HCT116 (cell line): ENCODE measurements around the gene DOCK2. TPM values are rescaled to one million over a fixed set of nuclear protein-coding genes. Genes with fewer than 3 reads are reported as not detected.

Experiments used
- ATAC-seq: fragments of 200-7000 bp; cut with Tn5 transposase; 2 replicates; pipeline ENCODE4 v1.9.1; 2020; ENCODE audit warnings: mild to moderate bottlenecking, moderate library complexity
- BruUV-seq: library from RNA; stranded (reverse); fragments of 400-500 nt; replicated peaks from 2 replicates; lab custom pipeline; 2021; lab: Mats Ljungman, UMichigan
- CTCF ChIA-PET: fragments of 300-600 bp; sonication (Branson Sonifier 250); formaldehyde crosslinking; loops from one replicate; lab custom pipeline; 2021; ENCODE audit warnings: antibody characterized with exemption; lab: Charles Lee
- POLR2A ChIA-PET: fragments of 300-600, 350-600 bp; sonication (Branson Sonifier 250); formaldehyde crosslinking; loops from one replicate; lab custom pipeline; 2021; ENCODE audit warnings: antibody characterized with exemption; lab: Charles Lee
- RAD21 ChIA-PET, 2 experiments: fragments of 300-600 bp; sonication (Branson Sonifier 250); formaldehyde crosslinking; loops; one replicate each; lab custom pipeline; 2023; ENCODE audit warnings: low total read pairs in 2 of 2; ENCODE audit not compliant: uncharacterized antibody in 2 of 2, unreplicated experiment in 2 of 2, low non-redundant PET in 1 of 2; lab: Charles Lee
- DNase-seq: peaks from one replicate; pipeline ENCODE4 v3.0.0-alpha.2; 2010; ENCODE audit warnings: low read depth, low spot score
- H2AFZ ChIP-seq: fragments of 200-600 bp; shearing (Covaris generic), sonication (generic); 2 replicates; pipeline ENCODE4 v1.6.1; 2017; ENCODE audit warnings: low read depth, mixed run types, mixed read lengths, antibody characterized with exemption, low read length; ENCODE audit not compliant: poor library complexity, severe bottlenecking
- H3K27ac ChIP-seq: 2 replicates; pipeline ENCODE4 v1.5.1; 2012; ENCODE audit warnings: low read depth, low read length
- H3K27me3 ChIP-seq: fragments of 200-600 bp; sonication (generic); 2 replicates; pipeline ENCODE4 v1.6.1; 2016; ENCODE audit warnings: mixed run types, low read length, mixed read lengths; ENCODE audit not compliant: insufficient read depth
- H3K36me3 ChIP-seq, 2 experiments: fragments of 200-500 bp in 1 of 2; fragments of 200-600 bp in 1 of 2; sonication (Bioruptor generic) in 1 of 2; sonication (generic) in 1 of 2; 2 replicates each; pipeline versions ENCODE4 v1.5.1 to v1.6.1; 2014 to 2016; ENCODE audit warnings: low read length in 2 of 2, inconsistent platforms in 1 of 2, mixed read lengths in 1 of 2, mixed run types in 1 of 2; ENCODE audit not compliant: insufficient read depth in 2 of 2, control insufficient read depth in 1 of 2
- H3K4me1 ChIP-seq, 2 experiments: fragments of 200-600 bp in 1 of 2; sonication (generic) in 1 of 2; 2 replicates each; pipeline versions ENCODE4 v1.5.1 to v1.6.1; 2012 to 2017; ENCODE audit warnings: low read length in 2 of 2, inconsistent platforms in 1 of 2, mild to moderate bottlenecking in 1 of 2, mixed read lengths in 1 of 2, mixed run types in 1 of 2, moderate library complexity in 1 of 2; ENCODE audit not compliant: insufficient read depth in 2 of 2, control insufficient read depth in 1 of 2
- H3K4me2 ChIP-seq: fragments of 200-600 bp; sonication (generic); 2 replicates; pipeline ENCODE4 v1.6.1; 2017; ENCODE audit warnings: mixed run types, low read length, mixed read lengths
- H3K4me3 ChIP-seq, 2 experiments: fragments of 200-600 bp in 1 of 2; sonication (generic) in 1 of 2; replicated peaks in 1 of 2; 2 replicates each; pipeline ENCODE4 v1.5.1; 2011 to 2016; ENCODE audit warnings: low read length in 2 of 2, control low read depth in 1 of 2, low read depth in 1 of 2, mild to moderate bottlenecking in 1 of 2, mixed read lengths in 1 of 2, mixed run types in 1 of 2
- H3K79me2 ChIP-seq: fragments of 200-600 bp; sonication (generic); 2 replicates; pipeline ENCODE4 v1.6.1; 2017; ENCODE audit warnings: mild to moderate bottlenecking, mixed run types, low read length, moderate library complexity, mixed read lengths; ENCODE audit not compliant: insufficient read depth
- H3K9ac ChIP-seq: fragments of 200-600 bp; sonication (generic); 2 replicates; pipeline ENCODE4 v1.6.1; 2016; ENCODE audit warnings: low read length, mixed read lengths
- H3K9me2 ChIP-seq: fragments of 200-600 bp; sonication (generic), shearing (Covaris generic); 2 replicates; pipeline ENCODE4 v1.6.1; 2017; ENCODE audit warnings: mixed run types, mild to moderate bottlenecking, moderate library complexity; ENCODE audit not compliant: insufficient read depth
- H3K9me3 ChIP-seq, 2 experiments: fragments of 200-500 bp in 1 of 2; fragments of 200-600 bp in 1 of 2; sonication (Bioruptor generic) in 1 of 2; sonication (generic) in 1 of 2; 2 replicates each; pipeline ENCODE4 v1.6.1; 2014 to 2017; ENCODE audit warnings: low read length in 2 of 2, mixed read lengths in 2 of 2, inconsistent platforms in 1 of 2, low read depth in 1 of 2, mild to moderate bottlenecking in 1 of 2, mixed run types in 1 of 2, moderate library complexity in 1 of 2; ENCODE audit not compliant: control insufficient read depth in 1 of 2, insufficient read depth in 1 of 2
- H4K20me1 ChIP-seq: fragments of 200-600 bp; sonication (generic), shearing (Covaris generic); 2 replicates; pipeline ENCODE4 v1.6.1; 2017; ENCODE audit warnings: mixed run types, mild to moderate bottlenecking, moderate library complexity; ENCODE audit not compliant: insufficient read depth
- ELF1 ChIP-seq: IDR thresholded peaks from 2 replicates; pipeline ENCODE4 v1.6.1; 2012; ENCODE audit warnings: low read depth, borderline replicate concordance
- JUND ChIP-seq: IDR thresholded peaks from 2 replicates; pipeline ENCODE4 v1.6.1; 2012
- POLR2A ChIP-seq: IDR thresholded peaks from 2 replicates; pipeline ENCODE4 v1.7.0; 2011; ENCODE audit warnings: borderline replicate concordance; ENCODE audit not compliant: insufficient read depth, insufficient read length; ENCODE audit errors: extremely low read depth
- RAD21 ChIP-seq: IDR thresholded peaks from 2 replicates; pipeline ENCODE4 v1.6.1; 2012; ENCODE audit warnings: low read depth, mild to moderate bottlenecking
- SIN3A ChIP-seq: IDR thresholded peaks from 2 replicates; pipeline ENCODE4 v1.6.1; 2012; ENCODE audit warnings: low read depth
- SP1 ChIP-seq: IDR thresholded peaks from 2 replicates; pipeline ENCODE4 v1.6.1; 2012; ENCODE audit warnings: low read depth
- YY1 ChIP-seq: IDR thresholded peaks from 2 replicates; pipeline ENCODE4 v1.6.1; 2011; ENCODE audit warnings: low read length, low read depth, moderate library complexity, mild to moderate bottlenecking; ENCODE audit not compliant: insufficient replicate concordance; ENCODE audit errors: extremely low read depth
- ZNF274 ChIP-seq: fragments of 200-500 bp; sonication (Bioruptor generic); IDR thresholded peaks from 2 replicates; pipeline ENCODE4 v1.6.1; 2014; ENCODE audit warnings: mild to moderate bottlenecking, low read depth, low read length, inconsistent platforms
- intact Hi-C: fragments of 100-400 bp; cut with micrococcal nuclease; formaldehyde crosslinking; loops from 2 replicates; pipeline ENCODE4 v1.10.0; 2022
- total RNA-seq: library from RNA; stranded (reverse); gene quantifications from one replicate; pipeline ENCODE4 v1.2.1, GENCODE V29; 2021; ENCODE audit not compliant: unreplicated experiment
- TF ChIP-seq, protein P1 (sequence below): IDR thresholded peaks from 2 replicates; pipeline ENCODE4 v1.6.1; 2012
- TF ChIP-seq, protein P2 (sequence below), 3 experiments: fragments of 200-600 bp in 1 of 3; sonication (generic) in 1 of 3; IDR thresholded peaks in 2 of 3; conservative IDR thresholded peaks in 1 of 3; 2 replicates each; pipeline ENCODE4 v1.5.1; 2012 to 2017; ENCODE audit warnings: low read depth in 2 of 3, low read length in 2 of 3, antibody characterized with exemption in 1 of 3, borderline replicate concordance in 1 of 3, control low read depth in 1 of 3, mild to moderate bottlenecking in 1 of 3, mixed read lengths in 1 of 3, mixed run types in 1 of 3, moderate library complexity in 1 of 3; ENCODE audit not compliant: insufficient read depth in 1 of 3

DOCK2 gene
- total RNA-seq, 1 experiment from 2014 or later: 0.89 TPM

GRCh38 chr5:170067574-170068170, 430.6 kb downstream of the DOCK2 start:
- Histone ChIP-seq H3K9me2 (no peaks in the 10 kb centered on the region), H3K36me3 (no peaks in the 10 kb centered on the region), H3K9ac (no peak overlapping the region), H3K4me3 (no peak overlapping the region), H3K27ac (no peak overlapping the region), H4K20me1 (no peaks in the 10 kb centered on the region), H3K79me2 (no peaks in the 10 kb centered on the region), H2AFZ (no peak overlapping the region), H3K4me1 (no peaks in the 10 kb centered on the region), H3K4me2 (no peak overlapping the region), H3K9me3 (no peaks in the 10 kb centered on the region), H3K27me3 (peaks cover 54% of the 10 kb centered on the region)
- CTCF ChIA-PET: no interaction called here
- TF ChIP-seq JUND: no peak
- TF ChIP-seq SP1: no peak
- TF ChIP-seq, protein P1, sequence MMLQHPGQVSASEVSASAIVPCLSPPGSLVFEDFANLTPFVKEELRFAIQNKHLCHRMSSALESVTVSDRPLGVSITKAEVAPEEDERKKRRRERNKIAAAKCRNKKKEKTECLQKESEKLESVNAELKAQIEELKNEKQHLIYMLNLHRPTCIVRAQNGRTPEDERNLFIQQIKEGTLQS: no peak
- TF ChIP-seq RAD21: no peak
- no peak for TF ChIP-seq YY1
- no peak for TF ChIP-seq ELF1
- TF ChIP-seq, protein P2, sequence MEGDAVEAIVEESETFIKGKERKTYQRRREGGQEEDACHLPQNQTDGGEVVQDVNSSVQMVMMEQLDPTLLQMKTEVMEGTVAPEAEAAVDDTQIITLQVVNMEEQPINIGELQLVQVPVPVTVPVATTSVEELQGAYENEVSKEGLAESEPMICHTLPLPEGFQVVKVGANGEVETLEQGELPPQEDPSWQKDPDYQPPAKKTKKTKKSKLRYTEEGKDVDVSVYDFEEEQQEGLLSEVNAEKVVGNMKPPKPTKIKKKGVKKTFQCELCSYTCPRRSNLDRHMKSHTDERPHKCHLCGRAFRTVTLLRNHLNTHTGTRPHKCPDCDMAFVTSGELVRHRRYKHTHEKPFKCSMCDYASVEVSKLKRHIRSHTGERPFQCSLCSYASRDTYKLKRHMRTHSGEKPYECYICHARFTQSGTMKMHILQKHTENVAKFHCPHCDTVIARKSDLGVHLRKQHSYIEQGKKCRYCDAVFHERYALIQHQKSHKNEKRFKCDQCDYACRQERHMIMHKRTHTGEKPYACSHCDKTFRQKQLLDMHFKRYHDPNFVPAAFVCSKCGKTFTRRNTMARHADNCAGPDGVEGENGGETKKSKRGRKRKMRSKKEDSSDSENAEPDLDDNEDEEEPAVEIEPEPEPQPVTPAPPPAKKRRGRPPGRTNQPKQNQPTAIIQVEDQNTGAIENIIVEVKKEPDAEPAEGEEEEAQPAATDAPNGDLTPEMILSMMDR (IDR thresholded peaks at IDR 0.05 in 2 of 3, conservative IDR thresholded peaks at IDR 0.05 in 1 of 3; ENCODE audit: borderline replicate concordance in 1 of 3, insufficient read depth in 1 of 3, low read depth in 2 of 3, low read length in 2 of 3): no peak
- TF ChIP-seq SIN3A: no peak
- TF ChIP-seq ZNF274: no peak
- TF ChIP-seq POLR2A: no peak
- intact Hi-C loops: no loop called here
- no peak for DNase-seq
- no peak for ATAC-seq
- RAD21 ChIA-PET: no interaction called here
- POLR2A ChIA-PET: no interaction called here
- no TSS peak for BruUV-seq
